A204.1 (cell line): ENCODE data around the gene PIGM.
"Not testable (repeated sequence)": the region's sequence is repeated elsewhere in the genome, so short reads cannot be mapped to it uniquely, and the experiment has no call there.

ENCODE experiments used
- FAIRE-seq: peaks from 2 replicates; lab custom pipeline; 2012; peaks lifted over from hg19 to GRCh38; lab: Jason Lieb, UNC

Gene PIGM

GRCh38 chr1:160058087-160058486, 26.3 kb upstream of the PIGM start:
- no peak for FAIRE-seq

- no peak for FAIRE-seq
Measured at GRCh38 chr1:160056648-160057169, 24.9 kb upstream of the PIGM start.

GRCh38 chr1:160053548-160054365, 22.0 kb upstream of the PIGM start:
- FAIRE-seq, result no peak

GRCh38 chr1:160052936-160053335, 21.1 kb upstream of the PIGM start:
- no peak for FAIRE-seq

- no peak for FAIRE-seq
Measured at GRCh38 chr1:160050619-160051018, 18.8 kb upstream of the PIGM start.

GRCh38 chr1:160050182-160050581, 18.4 kb upstream of the PIGM start:
- FAIRE-seq, result not testable (repeated sequence)

- no peak for FAIRE-seq
Measured at GRCh38 chr1:160049101-160049500, 17.3 kb upstream of the PIGM start.

- FAIRE-seq, result no peak
Measured at GRCh38 chr1:160048335-160048734, 16.5 kb upstream of the PIGM start.

GRCh38 chr1:160047111-160047991, 15.6 kb upstream of the PIGM start:
- no peak for FAIRE-seq

- FAIRE-seq, result no peak
Measured at GRCh38 chr1:160046494-160047110, 14.8 kb upstream of the PIGM start.

GRCh38 chr1:160045653-160046052, 13.9 kb upstream of the PIGM start:
- FAIRE-seq, result no peak

- no peak for FAIRE-seq
Measured at GRCh38 chr1:160043543-160043942, 11.8 kb upstream of the PIGM start.

- FAIRE-seq, result no peak
Measured at GRCh38 chr1:160040476-160040875, 8.7 kb upstream of the PIGM start.

- FAIRE-seq, result no peak
Measured at GRCh38 chr1:160032165-160032820, 503 bp upstream of the PIGM start.

GRCh38 chr1:160030657-160031364, 979 bp downstream of the PIGM start:
- FAIRE-seq, result no peak

- FAIRE-seq, result no peak
Measured at GRCh38 chr1:160028426-160028825, 3.4 kb downstream of the PIGM start.

GRCh38 chr1:160025314-160025713, 6.5 kb downstream of the PIGM start:
- FAIRE-seq, result no peak

- no peak for FAIRE-seq
Measured at GRCh38 chr1:160024195-160024905, 7.4 kb downstream of the PIGM start.

GRCh38 chr1:160022330-160023310, 9.2 kb downstream of the PIGM start:
- FAIRE-seq, result no peak
